WTC11 (cell line): Measurements from ENCODE around the gene CDK5RAP2. TPM values are rescaled to one million over a fixed set of nuclear protein-coding genes. Genes with fewer than 3 reads are reported as not detected.

Experiments
- ATAC-seq: fragments of 200-7000 bp; cut with Tn5 transposase; 2 replicates; pipeline ENCODE4 v1.10.0; 2021; ENCODE audit warnings: mild to moderate bottlenecking, moderate library complexity
- CTCF ChIA-PET: fragments of 300-600 bp; sonication (Branson Sonifier 250); formaldehyde crosslinking; loops from one replicate; lab custom pipeline; 2021; ENCODE audit warnings: antibody characterized with exemption; lab: Charles Lee
- POLR2A ChIA-PET: fragments of 350-600 bp; sonication (Branson Sonifier 250); formaldehyde crosslinking; loops from one replicate; lab custom pipeline; 2021; ENCODE audit warnings: antibody characterized with exemption; lab: Charles Lee
- DNase-seq: peaks from one replicate; pipeline ENCODE4 v3.0.0; 2021; ENCODE audit warnings: low spot score
- H3K27ac Mint-ChIP-seq: 2 replicates; pipeline ENCODE4 v1.8.0; 2021; ENCODE audit warnings: mixed read lengths
- H3K27me3 Mint-ChIP-seq: 2 replicates; pipeline ENCODE4 v1.8.0; 2021; ENCODE audit warnings: low read depth, mild to moderate bottlenecking, moderate library complexity, mixed read lengths
- H3K36me3 Mint-ChIP-seq: 2 replicates; pipeline ENCODE4 v1.8.0; 2021; ENCODE audit warnings: mixed read lengths
- H3K4me1 Mint-ChIP-seq: 2 replicates; pipeline ENCODE4 v1.8.0; 2022; ENCODE audit warnings: mixed read lengths
- H3K4me3 Mint-ChIP-seq: 2 replicates; pipeline ENCODE4 v1.8.0; 2021; ENCODE audit warnings: mild to moderate bottlenecking, moderate library complexity, mixed read lengths
- H3K9me3 Mint-ChIP-seq: 2 replicates; pipeline ENCODE4 v1.8.0; 2021; ENCODE audit warnings: mixed read lengths
- AR ChIP-seq: fragments of 250-450 bp; sonication (Bioruptor Pico); IDR thresholded peaks from 2 replicates; pipeline ENCODE4 v1.9.0; 2021; ENCODE audit warnings: mild to moderate bottlenecking
- ATF2 ChIP-seq: sonication (generic); formaldehyde crosslinking; IDR thresholded peaks from 2 replicates; pipeline ENCODE4 v1.8.1; 2022; ENCODE audit warnings: low read depth, missing genetic modification reagents, borderline replicate concordance
- E2F4 ChIP-seq: sonication (generic); formaldehyde crosslinking; IDR thresholded peaks from 2 replicates; pipeline ENCODE4 v1.8.1; 2022; ENCODE audit warnings: low read depth, mild to moderate bottlenecking, moderate library complexity, missing genetic modification reagents, borderline replicate concordance
- EMX1 ChIP-seq: fragments of 250-450 bp; sonication (Bioruptor Pico); IDR thresholded peaks from 2 replicates; pipeline ENCODE4 v1.8.0; 2021; ENCODE audit warnings: mild to moderate bottlenecking
- FOXK1 ChIP-seq: sonication (generic); formaldehyde crosslinking; IDR thresholded peaks from 2 replicates; pipeline ENCODE4 v1.8.0; 2022; ENCODE audit warnings: mild to moderate bottlenecking, moderate library complexity, missing genetic modification reagents
- IRF1 ChIP-seq: sonication (generic); formaldehyde crosslinking; IDR thresholded peaks from 2 replicates; pipeline ENCODE4 v1.8.0; 2023; ENCODE audit warnings: missing genetic modification reagents
- JAZF1 ChIP-seq: fragments of 250-450 bp; sonication (Bioruptor Pico); IDR thresholded peaks from 2 replicates; pipeline ENCODE4 v1.9.0; 2021; ENCODE audit warnings: moderate library complexity, mild to moderate bottlenecking, inconsistent platforms
- MAX ChIP-seq: sonication (generic); formaldehyde crosslinking; IDR thresholded peaks from 2 replicates; pipeline ENCODE4 v1.8.0; 2022; ENCODE audit warnings: mild to moderate bottlenecking, missing genetic modification reagents
- OVOL2 ChIP-seq: fragments of 250-450 bp; sonication (Bioruptor Pico); IDR thresholded peaks from 2 replicates; pipeline ENCODE4 v1.9.0; 2021; ENCODE audit warnings: mild to moderate bottlenecking, borderline replicate concordance
- PREB ChIP-seq: sonication (generic); formaldehyde crosslinking; IDR thresholded peaks from 2 replicates; pipeline ENCODE4 v1.8.1; 2022; ENCODE audit warnings: mild to moderate bottlenecking, missing genetic modification reagents, moderate library complexity, borderline replicate concordance
- SMAD3 ChIP-seq: sonication (generic); formaldehyde crosslinking; IDR thresholded peaks from 2 replicates; pipeline ENCODE4 v1.8.0; 2022; ENCODE audit warnings: missing genetic modification reagents, mild to moderate bottlenecking, borderline replicate concordance
- SP1 ChIP-seq: sonication (generic); formaldehyde crosslinking; conservative IDR thresholded peaks from 2 replicates; pipeline ENCODE4 v1.8.1; 2022; ENCODE audit warnings: missing genetic modification reagents
- TCF7 ChIP-seq: sonication (generic); formaldehyde crosslinking; IDR thresholded peaks from 2 replicates; pipeline ENCODE4 v1.8.0; 2022; ENCODE audit warnings: mild to moderate bottlenecking, low read depth, missing genetic modification reagents, moderate library complexity
- TEAD1 ChIP-seq: sonication (generic); formaldehyde crosslinking; IDR thresholded peaks from 2 replicates; pipeline ENCODE4 v1.8.0; 2022; ENCODE audit warnings: mild to moderate bottlenecking, missing genetic modification reagents
- TEAD4 ChIP-seq: sonication (generic); formaldehyde crosslinking; IDR thresholded peaks from 2 replicates; pipeline ENCODE4 v1.8.0; 2022; ENCODE audit warnings: mild to moderate bottlenecking, missing genetic modification reagents
- TP53 ChIP-seq: sonication (generic); formaldehyde crosslinking; IDR thresholded peaks from 2 replicates; pipeline ENCODE4 v1.8.1; 2023; ENCODE audit warnings: mild to moderate bottlenecking, missing genetic modification reagents
- USF1 ChIP-seq: sonication (generic); formaldehyde crosslinking; IDR thresholded peaks from 2 replicates; pipeline ENCODE4 v1.8.0; 2022; ENCODE audit warnings: mild to moderate bottlenecking, missing genetic modification reagents
- ZBTB21 ChIP-seq: sonication (generic); formaldehyde crosslinking; IDR thresholded peaks from 2 replicates; pipeline ENCODE4 v1.8.1; 2023; ENCODE audit warnings: mild to moderate bottlenecking, missing genetic modification reagents, borderline replicate concordance
- ZMAT4 ChIP-seq: fragments of 250-450 bp; sonication (Bioruptor Pico); IDR thresholded peaks from 2 replicates; pipeline ENCODE4 v1.9.0; 2021; ENCODE audit warnings: mild to moderate bottlenecking
- ZNF121 ChIP-seq: sonication (generic); formaldehyde crosslinking; IDR thresholded peaks from 2 replicates; pipeline ENCODE4 v1.8.0; 2023; ENCODE audit warnings: missing genetic modification reagents
- total RNA-seq: library from RNA; stranded (reverse); gene quantifications from 3 replicates; pipeline ENCODE4 v1.2.3, GENCODE V29; 2021

The CDK5RAP2 gene
- total RNA-seq, 1 experiment from 2014 or later = 48.3 TPM

- DNase-seq = no peak
- Mint-ChIP-seq H3K4me3 (no peak overlapping the region), H3K27me3 (no peaks in the 10 kb centered on the region), H3K36me3 (peaks cover 60% of the 10 kb centered on the region), H3K4me1 (no peaks in the 10 kb centered on the region), H3K9me3 (no peaks in the 10 kb centered on the region), H3K27ac (no peak overlapping the region)
- TF ChIP-seq TEAD4 (CRISPR knock-in tag) (no peak), ZMAT4 (CRISPR knock-in tag) (no peak), ZBTB21 (CRISPR knock-in tag) (no peak), TEAD1 (CRISPR knock-in tag) (no peak), USF1 (CRISPR knock-in tag) (no peak), MAX (CRISPR knock-in tag) (no peak), FOXK1 (no peak), E2F4 (CRISPR knock-in tag) (no peak), OVOL2 (no peak), SMAD3 (CRISPR knock-in tag) (no peak), IRF1 (no peak), EMX1 (CRISPR knock-in tag) (no peak), SP1 (CRISPR knock-in tag) (no peak), TP53 (no peak), TCF7 (CRISPR knock-in tag) (no peak)
- ATAC-seq = no peak
- ChIA-PET POLR2A (no interaction called here), CTCF (no interaction called here)
These were observed 185.8 kb downstream of the CDK5RAP2 start for GRCh38 chr9:120394058-120394669.

GRCh38 chr9:120393386-120394057 lies 186.4 kb downstream of the CDK5RAP2 start:
- H3K4me1 Mint-ChIP-seq = no peaks in the 10 kb centered on the region
- CTCF ChIA-PET = no interaction called here
- no peak overlapping the region for H3K27ac Mint-ChIP-seq
- ATAC-seq (no peak), DNase-seq (no peak)
- H3K36me3 Mint-ChIP-seq = peaks cover 61% of the 10 kb centered on the region
- H3K27me3 Mint-ChIP-seq = no peaks in the 10 kb centered on the region
- no peak overlapping the region for H3K4me3 Mint-ChIP-seq
- H3K9me3 Mint-ChIP-seq = no peaks in the 10 kb centered on the region
- TF ChIP-seq ZNF121 (CRISPR knock-in tag) (no peak), PREB (CRISPR knock-in tag) (no peak), MAX (CRISPR knock-in tag) (no peak), EMX1 (CRISPR knock-in tag) (no peak), ATF2 (CRISPR knock-in tag) (no peak), AR (CRISPR knock-in tag) (no peak), JAZF1 (CRISPR knock-in tag) (no peak)
- POLR2A ChIA-PET = no interaction called here
